A673 (cell line): ENCODE measurements around the gene ALDH7A1. TPM values are rescaled to one million over a fixed set of nuclear protein-coding genes. Genes with fewer than 3 reads are reported as not detected.

ENCODE experiments used
- BruUV-seq: library from RNA; stranded (reverse); fragments of 400-500 nt; replicated peaks from 2 replicates; lab custom pipeline; 2021; lab: Mats Ljungman, UMichigan
- CTCF ChIA-PET: fragments of 300-600 bp; sonication (Branson Sonifier 250); formaldehyde crosslinking; loops from one replicate; lab custom pipeline; 2022; ENCODE audit warnings: antibody characterized with exemption; lab: Charles Lee
- POLR2A ChIA-PET: fragments of 300-600 bp; sonication (Branson Sonifier 250); formaldehyde crosslinking; loops from one replicate; lab custom pipeline; 2022; ENCODE audit warnings: antibody characterized with exemption; ENCODE audit not compliant: low non-redundant PET; lab: Charles Lee
- DNase-seq: peaks from one replicate; pipeline ENCODE4 v3.0.0-alpha.2; 2015; ENCODE audit warnings: low spot score
- H3K27ac ChIP-seq: fragments of 200-600 bp; sonication (generic); 2 replicates; pipeline ENCODE4 v1.5.1; 2016; ENCODE audit warnings: mixed run types, low read depth, mild to moderate bottlenecking, mixed read lengths, antibody characterized with exemption, low read length; ENCODE audit not compliant: poor library complexity, severe bottlenecking
- H3K27me3 ChIP-seq: fragments of 200-600 bp; sonication (generic); replicated peaks from 2 replicates; pipeline ENCODE4 v1.6.1; 2017; ENCODE audit warnings: mixed run types, low read depth, mild to moderate bottlenecking, mixed read lengths, antibody characterized with exemption, low read length; ENCODE audit not compliant: insufficient read depth, poor library complexity
- H3K36me3 ChIP-seq: fragments of 200-600 bp; sonication (generic); 2 replicates; pipeline ENCODE4 v1.6.1; 2016; ENCODE audit warnings: mixed run types, mild to moderate bottlenecking, mixed read lengths, antibody characterized with exemption, low read length; ENCODE audit not compliant: insufficient read depth, poor library complexity, severe bottlenecking
- H3K4me1 ChIP-seq: fragments of 200-600 bp; sonication (generic); 2 replicates; pipeline ENCODE4 v1.6.1; 2017; ENCODE audit warnings: mixed run types, mild to moderate bottlenecking, mixed read lengths, antibody characterized with exemption, low read length; ENCODE audit not compliant: insufficient read depth, poor library complexity, severe bottlenecking
- H3K4me3 ChIP-seq: fragments of 200-600 bp; sonication (generic); 2 replicates; pipeline ENCODE4 v1.5.1; 2016; ENCODE audit warnings: low read depth, mixed run types, mild to moderate bottlenecking, mixed read lengths, low read length; ENCODE audit not compliant: poor library complexity, severe bottlenecking
- H3K9me3 ChIP-seq: fragments of 200-600 bp; sonication (generic); 2 replicates; pipeline ENCODE4 v1.6.1; 2016; ENCODE audit warnings: mixed run types, low read depth, mild to moderate bottlenecking, mixed read lengths, antibody characterized with exemption, low read length; ENCODE audit not compliant: poor library complexity, severe bottlenecking
- EZH2 ChIP-seq: fragments of 200-600 bp; sonication (generic); IDR thresholded peaks from 2 replicates; pipeline ENCODE4 v1.6.1; 2017; ENCODE audit warnings: borderline replicate concordance, low read depth, mild to moderate bottlenecking, mixed read lengths, antibody characterized with exemption, low read length; ENCODE audit not compliant: poor library complexity, severe bottlenecking
- intact Hi-C: fragments of 100-400 bp; cut with micrococcal nuclease; formaldehyde crosslinking; loops from one replicate; pipeline ENCODE4 v1.10.0; 2022; ENCODE audit not compliant: unreplicated experiment
- total RNA-seq: library from RNA; stranded (reverse); gene quantifications from 2 replicates; pipeline ENCODE4 v1.2.3, GENCODE V29; 2021
- TF ChIP-seq, protein P1 (sequence below): fragments of 300-800, 200-600 bp; sonication (generic); conservative IDR thresholded peaks from 2 replicates; pipeline ENCODE4 v1.5.1; 2017; ENCODE audit warnings: low read depth, mild to moderate bottlenecking, antibody characterized with exemption, low read length, moderate library complexity, mixed read lengths

ALDH7A1 gene
- total RNA-seq, 1 experiment from 2014 or later: 95.2 TPM

DNA sequence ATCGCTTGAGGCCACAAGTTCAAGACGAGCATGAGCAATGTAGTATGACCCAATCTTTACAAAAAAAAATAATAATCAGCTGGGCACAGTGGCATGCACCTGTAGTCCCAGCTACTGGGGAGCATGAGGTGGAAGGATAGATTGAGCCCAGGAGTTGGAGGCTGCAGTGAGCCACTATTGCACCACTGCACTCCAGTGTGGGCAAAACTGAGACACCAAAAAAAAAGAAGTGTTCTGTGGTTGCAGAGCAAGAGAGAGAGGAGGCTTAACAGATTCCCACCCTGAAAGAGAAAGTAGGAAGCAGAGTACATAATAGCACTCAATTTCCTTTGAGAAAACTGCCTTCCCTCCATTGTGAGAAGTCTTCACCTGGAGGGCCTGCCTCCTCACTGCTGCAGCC is 52.6 kb downstream of the ALDH7A1 start:
- TF ChIP-seq, protein P1, sequence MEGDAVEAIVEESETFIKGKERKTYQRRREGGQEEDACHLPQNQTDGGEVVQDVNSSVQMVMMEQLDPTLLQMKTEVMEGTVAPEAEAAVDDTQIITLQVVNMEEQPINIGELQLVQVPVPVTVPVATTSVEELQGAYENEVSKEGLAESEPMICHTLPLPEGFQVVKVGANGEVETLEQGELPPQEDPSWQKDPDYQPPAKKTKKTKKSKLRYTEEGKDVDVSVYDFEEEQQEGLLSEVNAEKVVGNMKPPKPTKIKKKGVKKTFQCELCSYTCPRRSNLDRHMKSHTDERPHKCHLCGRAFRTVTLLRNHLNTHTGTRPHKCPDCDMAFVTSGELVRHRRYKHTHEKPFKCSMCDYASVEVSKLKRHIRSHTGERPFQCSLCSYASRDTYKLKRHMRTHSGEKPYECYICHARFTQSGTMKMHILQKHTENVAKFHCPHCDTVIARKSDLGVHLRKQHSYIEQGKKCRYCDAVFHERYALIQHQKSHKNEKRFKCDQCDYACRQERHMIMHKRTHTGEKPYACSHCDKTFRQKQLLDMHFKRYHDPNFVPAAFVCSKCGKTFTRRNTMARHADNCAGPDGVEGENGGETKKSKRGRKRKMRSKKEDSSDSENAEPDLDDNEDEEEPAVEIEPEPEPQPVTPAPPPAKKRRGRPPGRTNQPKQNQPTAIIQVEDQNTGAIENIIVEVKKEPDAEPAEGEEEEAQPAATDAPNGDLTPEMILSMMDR: no peak
- TF ChIP-seq EZH2: no peak
- Histone ChIP-seq H3K27me3 (no peaks in the 10 kb centered on the region), H3K27ac (no peak overlapping the region), H3K4me1 (no peaks in the 10 kb centered on the region), H3K4me3 (no peak overlapping the region), H3K9me3 (no peaks in the 10 kb centered on the region), H3K36me3 (peaks cover 9% of the 10 kb centered on the region)
- no TSS peak for BruUV-seq
- ChIA-PET CTCF (no interaction called here), POLR2A (no interaction called here)
- DNase-seq: no peak
- intact Hi-C loops: loop anchor here (5.0 kb wide), 1 partner anchor 55 kb away; the partner anchor contains the start of gene ALDH7A1

DNA sequence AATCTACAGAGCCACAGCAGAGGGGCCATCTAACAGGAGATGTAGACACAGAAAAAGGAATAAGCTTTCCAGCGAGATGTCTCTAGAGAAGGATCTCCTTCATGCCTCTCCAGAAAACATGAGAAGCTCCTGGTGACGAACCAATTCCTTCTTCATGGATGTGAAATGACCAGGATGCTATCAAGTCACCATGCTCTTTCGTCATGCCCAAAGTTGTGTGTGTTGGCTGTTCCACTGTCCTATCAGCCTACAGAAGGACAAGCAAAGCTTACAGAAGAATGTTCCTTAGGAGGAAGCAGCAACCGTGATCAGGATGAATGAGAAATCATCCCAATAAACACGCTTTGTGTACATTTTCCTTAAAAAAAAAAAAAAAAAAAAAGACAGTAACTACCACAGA is 54.4 kb downstream of the ALDH7A1 start:
- intact Hi-C loops: loop anchor here (5.0 kb wide), 1 partner anchor 57 kb away; the partner anchor contains the start of gene ALDH7A1
- POLR2A ChIA-PET: no interaction called here
- H3K27ac ChIP-seq: no peak overlapping the region
- no peaks in the 10 kb centered on the region for H3K4me1 ChIP-seq
- no peak for TF ChIP-seq EZH2
- TF ChIP-seq, protein P1: no peak
- no peaks in the 10 kb centered on the region for H3K27me3 ChIP-seq
- DNase-seq: no peak
- no peak overlapping the region for H3K4me3 ChIP-seq
- CTCF ChIA-PET: interaction anchor here (1.2 kb wide), 1 partner anchor 201 kb away, joined by 4 read pairs; no protein-coding TSS in a partner anchor
- no TSS peak for BruUV-seq
- H3K36me3 ChIP-seq: peaks cover 4% of the 10 kb centered on the region
- H3K9me3 ChIP-seq: no peaks in the 10 kb centered on the region

DNA sequence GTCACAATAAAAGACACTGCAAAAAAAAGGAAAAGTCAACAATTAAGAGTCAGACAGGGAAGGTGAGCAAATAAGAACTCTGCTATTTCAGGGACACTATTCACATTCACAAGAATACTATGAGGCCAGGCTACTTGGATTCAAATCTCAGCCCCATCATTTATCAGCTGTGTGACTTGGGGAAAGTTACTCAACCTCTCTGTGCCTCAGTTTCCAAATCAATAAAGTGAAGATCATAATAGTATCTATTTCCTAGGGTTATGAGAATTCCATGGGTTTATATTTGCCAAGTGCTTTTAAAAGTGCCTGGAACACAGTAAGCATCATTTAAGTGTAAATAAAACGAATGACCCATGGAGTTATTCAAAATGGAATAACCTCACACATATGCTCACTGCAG is 56.4 kb downstream of the ALDH7A1 start:
- CTCF ChIA-PET: interaction anchor here (0.6 to 0.7 kb wide), 2 partner anchors 50 to 1014 kb away, joined by 3 read pairs; no protein-coding TSS in a partner anchor
- no peak for DNase-seq
- no TSS peak for BruUV-seq
- Histone ChIP-seq H3K36me3 (no peaks in the 10 kb centered on the region), H3K27me3 (no peaks in the 10 kb centered on the region), H3K9me3 (no peaks in the 10 kb centered on the region), H3K4me3 (no peak overlapping the region), H3K4me1 (no peaks in the 10 kb centered on the region), H3K27ac (no peak overlapping the region)
- no peak for TF ChIP-seq EZH2
- TF ChIP-seq, protein P1: no peak
- POLR2A ChIA-PET: no interaction called here
- intact Hi-C loops: loop anchor here (10.0 kb wide), 1 partner anchor 304 kb away; no protein-coding TSS in a partner anchor
